ENCODE data around the gene IP6K1. TPM values are rescaled to one million over a fixed set of nuclear protein-coding genes. Genes with fewer than 3 reads are reported as not detected.

The IP6K1 gene
- total RNA-seq, 1 experiment from 2014 or later, result 42.2 TPM

DNA sequence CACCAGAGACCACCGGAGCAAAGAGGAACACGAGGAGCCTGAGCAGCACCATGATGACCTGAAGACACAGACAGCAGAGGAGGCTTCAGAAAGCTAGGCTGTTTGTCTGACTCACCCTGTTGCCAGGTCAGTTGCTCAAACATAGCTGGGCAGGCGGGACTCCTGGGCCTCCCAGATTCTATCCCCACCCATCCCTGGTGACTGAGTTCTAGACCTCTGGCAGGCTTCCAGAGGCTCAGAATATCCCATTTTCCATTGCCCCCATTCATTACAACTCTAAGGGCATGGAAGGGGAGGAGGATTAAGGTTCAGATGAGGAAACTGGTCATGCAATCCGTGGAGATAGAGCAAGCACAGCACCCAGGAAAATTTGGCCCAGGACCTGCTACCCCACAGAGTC, 13.4 kb upstream of the IP6K1 start, which contains the start of gene CDHR4:
Gene CDHR4 (minus strand): TSS at position 113 of the 400 bp plus-strand sequence. CDS start 61 bp downstream, at position 52.
- Histone ChIP-seq H2BK5ac (ENCODE audit: insufficient read length, low read length) (no peak within 1 kb of the TSS), H3K27me3 (ENCODE audit: insufficient read depth, low read length) (no peaks in the 10 kb centered on the region; the same call in 1 of the 2 replicates), H3K9me3 (ENCODE audit: control insufficient read depth, low read depth, low read length) (no peaks in the 10 kb centered on the region), H3K4me1 (ENCODE audit: insufficient read depth, low read length) (no peaks in the 10 kb centered on the region; the same call in 1 of the 2 replicates), H3K9ac (ENCODE audit: extremely low read depth, insufficient read length, low read length) (no peak within 1 kb of the TSS), H4K20me1 (ENCODE audit: control insufficient read depth, insufficient read depth, insufficient read length) (no peaks in the 10 kb centered on the region), H2BK20ac (ENCODE audit: low read depth, low read length, poor library complexity, severe bottlenecking) (no peak within 1 kb of the TSS), H2BK12ac (ENCODE audit: insufficient read length, low read depth, low read length) (no peak within 1 kb of the TSS), H2AFZ (ENCODE audit: low read length) (no peak within 1 kb of the TSS), H2BK15ac (ENCODE audit: low read depth, low read length) (no peak within 1 kb of the TSS), H2BK120ac (ENCODE audit: low read depth, low read length, poor library complexity, severe bottlenecking) (no peak within 1 kb of the TSS), H4K91ac (ENCODE audit: insufficient read length, low read depth, low read length) (no peak within 1 kb of the TSS), H3K27ac (ENCODE audit: insufficient read length, low read depth, low read length) (no peak within 1 kb of the TSS), H3K79me1 (ENCODE audit: insufficient read depth, low read depth, low read length, poor library complexity, severe bottlenecking) (no peaks in the 10 kb centered on the region), H3K23me2 (ENCODE audit: insufficient read length, low read depth, low read length, poor library complexity, severe bottlenecking) (peaks cover 14% of the 10 kb centered on the region), H4K5ac (ENCODE audit: insufficient read length, low read depth, low read length) (no peak within 1 kb of the TSS), H3K4ac (ENCODE audit: low read depth, low read length) (no peak within 1 kb of the TSS), H3K56ac (ENCODE audit: insufficient read length, low read depth, low read length) (no peak within 1 kb of the TSS), H3K23ac (ENCODE audit: insufficient read length, low read depth, low read length) (no peak within 1 kb of the TSS), H3T11ph (ENCODE audit: low read length) (no peak within 1 kb of the TSS), H2AK5ac (ENCODE audit: insufficient read length, low read length) (no peak within 1 kb of the TSS), H3K18ac (ENCODE audit: insufficient read length, low read depth, low read length) (no peak within 1 kb of the TSS), H3K4me2 (ENCODE audit: insufficient read depth, insufficient read length, low read length) (no peak within 1 kb of the TSS), H4K8ac (replicated peaks; ENCODE audit: insufficient read length, low read depth, low read length) (no peak within 1 kb of the TSS), H3K14ac (ENCODE audit: insufficient read depth, low read length) (no peak within 1 kb of the TSS), H3K79me2 (ENCODE audit: insufficient read depth, low read length) (no peaks in the 10 kb centered on the region)
- DNase-seq, result no peak
- Mint-ChIP-seq H3K4me1 (peaks cover 9 to 11% of the 10 kb centered on the region in 2 experiments), H3K27ac (no peak within 1 kb of the TSS), H3K4me3 (no peak within 1 kb of the TSS; a peak in 1 of 5 replicates), H3K9me3 (no peaks in the 10 kb centered on the region), H3K36me3 (ENCODE audit: insufficient read depth in 1 of 3, low read depth in 3 of 3) (no peaks in the 10 kb centered on the region), H3K27me3 (ENCODE audit: low read depth) (peaks cover 46% of the 10 kb centered on the region)
- WGBS (ENCODE audit: extremely low coverage, insufficient read length, low lambda C conversion rate), result no CpG with 5 or more reads among the region's 4 CpGs
- TF ChIP-seq, protein P1, sequence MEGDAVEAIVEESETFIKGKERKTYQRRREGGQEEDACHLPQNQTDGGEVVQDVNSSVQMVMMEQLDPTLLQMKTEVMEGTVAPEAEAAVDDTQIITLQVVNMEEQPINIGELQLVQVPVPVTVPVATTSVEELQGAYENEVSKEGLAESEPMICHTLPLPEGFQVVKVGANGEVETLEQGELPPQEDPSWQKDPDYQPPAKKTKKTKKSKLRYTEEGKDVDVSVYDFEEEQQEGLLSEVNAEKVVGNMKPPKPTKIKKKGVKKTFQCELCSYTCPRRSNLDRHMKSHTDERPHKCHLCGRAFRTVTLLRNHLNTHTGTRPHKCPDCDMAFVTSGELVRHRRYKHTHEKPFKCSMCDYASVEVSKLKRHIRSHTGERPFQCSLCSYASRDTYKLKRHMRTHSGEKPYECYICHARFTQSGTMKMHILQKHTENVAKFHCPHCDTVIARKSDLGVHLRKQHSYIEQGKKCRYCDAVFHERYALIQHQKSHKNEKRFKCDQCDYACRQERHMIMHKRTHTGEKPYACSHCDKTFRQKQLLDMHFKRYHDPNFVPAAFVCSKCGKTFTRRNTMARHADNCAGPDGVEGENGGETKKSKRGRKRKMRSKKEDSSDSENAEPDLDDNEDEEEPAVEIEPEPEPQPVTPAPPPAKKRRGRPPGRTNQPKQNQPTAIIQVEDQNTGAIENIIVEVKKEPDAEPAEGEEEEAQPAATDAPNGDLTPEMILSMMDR (conservative IDR thresholded peaks at IDR 0.05), result no peak
